GM18502 (cell line): Measurements from ENCODE around the gene FOXJ1.

Source experiments
- ATAC-seq: cut with Tn5 transposase; IDR thresholded peaks from one replicate; pipeline ENCODE4 v1.9.1; 2021; ENCODE audit warnings: mild to moderate bottlenecking; ENCODE audit not compliant: unreplicated experiment, poor library complexity

FOXJ1 gene

DNA sequence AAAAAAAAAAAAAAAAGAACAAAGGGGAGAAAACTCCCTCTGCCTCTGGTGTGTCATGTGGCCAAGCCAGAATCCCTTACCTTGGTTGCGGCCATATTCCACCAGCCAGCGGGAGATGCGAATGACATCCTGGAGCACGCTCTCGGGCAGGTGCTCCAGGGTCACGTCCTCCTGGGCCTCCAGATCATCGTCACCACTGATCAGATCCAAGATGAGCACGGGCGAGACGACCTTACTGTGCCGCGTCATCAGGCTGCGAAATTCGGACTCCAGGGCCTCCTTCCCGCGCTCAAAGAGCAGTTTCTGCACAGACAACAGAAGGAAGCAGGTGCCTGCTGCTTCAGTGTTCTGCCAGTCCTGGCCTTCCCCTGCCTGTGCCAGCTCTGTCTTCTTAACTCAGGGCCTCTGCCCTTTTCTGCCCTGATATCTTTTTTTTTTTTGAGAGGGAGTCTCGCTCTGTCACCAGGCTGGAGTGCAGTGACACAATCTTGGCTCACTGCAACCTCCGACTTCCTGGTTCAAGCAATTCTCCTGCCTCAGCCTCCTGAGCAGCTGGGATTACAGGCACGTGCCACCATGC, 43.2 kb downstream of the FOXJ1 start:
- no peak for ATAC-seq

DNA sequence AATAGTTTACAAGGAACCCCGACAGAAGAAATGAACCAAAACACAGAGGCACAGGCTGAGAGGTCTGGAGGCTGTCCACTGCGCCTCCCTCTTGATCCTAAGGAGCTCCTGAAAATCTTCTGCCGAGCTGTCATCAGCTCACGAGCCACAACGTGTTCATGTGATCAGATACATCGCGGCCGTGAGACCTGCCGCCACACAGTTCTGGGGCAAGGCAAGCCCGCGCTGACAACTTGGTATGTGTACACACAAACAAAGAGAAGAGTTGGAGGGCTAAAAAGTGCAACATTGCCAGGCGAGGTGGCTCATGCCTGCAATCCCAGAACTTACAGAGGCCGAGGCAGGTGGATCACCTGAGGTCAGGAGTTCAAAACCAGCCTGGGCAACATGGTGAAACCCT, 45.1 kb downstream of the FOXJ1 start:
- no peak for ATAC-seq

DNA sequence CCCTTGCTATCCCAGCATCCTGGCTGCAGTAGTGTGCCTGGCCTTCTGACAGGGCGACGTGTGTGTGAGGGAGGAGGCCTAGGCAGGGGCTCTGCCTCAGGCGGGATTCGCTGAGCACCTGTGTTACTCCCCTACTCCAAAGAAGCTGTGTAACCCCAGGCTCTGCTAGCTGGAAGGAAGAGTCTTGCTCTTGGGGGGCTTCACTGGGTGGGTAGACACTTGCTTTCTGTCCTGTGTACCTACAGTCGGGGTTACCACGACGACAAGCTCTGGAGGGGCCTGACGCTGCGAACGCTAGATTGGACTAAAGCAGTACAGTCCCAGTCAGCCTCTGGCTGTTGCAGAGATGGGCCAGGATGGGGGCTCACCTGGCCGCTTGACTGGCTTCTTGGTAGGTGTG, 47.0 kb downstream of the FOXJ1 start:
- ATAC-seq, result no peak

DNA sequence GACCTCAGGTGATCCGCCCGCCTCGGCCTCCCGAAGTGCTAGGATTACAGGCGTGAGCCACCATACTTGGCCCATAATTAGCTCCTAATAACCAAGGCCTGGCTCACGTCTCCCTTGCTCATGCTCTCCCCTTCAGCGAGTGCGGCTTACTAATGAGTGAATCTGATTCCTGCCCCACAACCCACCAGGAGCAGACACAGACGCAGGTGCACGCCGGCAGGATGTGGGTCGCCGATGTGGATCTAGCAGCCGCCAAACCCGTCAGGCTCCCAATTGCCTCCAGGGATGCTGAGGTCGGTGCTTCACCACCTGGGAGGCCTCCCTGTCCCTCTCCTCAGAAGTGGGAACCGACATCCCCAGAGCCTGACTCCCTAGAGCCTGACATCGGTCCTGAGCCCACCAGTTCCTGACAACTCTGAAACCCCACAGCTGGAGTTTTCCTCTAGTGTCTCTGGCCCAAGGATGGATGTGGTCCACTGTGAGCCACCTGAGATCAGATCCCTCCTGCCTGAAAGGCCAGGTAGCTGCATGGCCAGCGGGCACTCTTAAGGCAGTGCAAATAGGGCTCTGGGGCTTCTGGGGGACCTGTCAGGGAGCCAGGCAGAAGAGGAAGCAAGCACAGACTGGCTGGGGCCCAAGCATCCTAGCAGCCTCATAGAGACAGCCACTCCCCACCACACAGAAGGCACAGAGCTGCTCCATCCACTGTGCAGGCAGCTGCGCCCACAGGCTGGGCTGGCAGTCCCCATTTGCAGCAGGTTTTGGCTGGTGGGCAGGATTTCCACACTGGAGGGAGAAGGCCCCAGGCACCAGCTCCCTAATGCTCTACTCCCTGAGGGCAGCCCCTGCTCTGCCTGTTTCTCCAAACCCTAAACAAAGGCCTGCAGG, 48.3 kb downstream of the FOXJ1 start:
- no peak for ATAC-seq

DNA sequence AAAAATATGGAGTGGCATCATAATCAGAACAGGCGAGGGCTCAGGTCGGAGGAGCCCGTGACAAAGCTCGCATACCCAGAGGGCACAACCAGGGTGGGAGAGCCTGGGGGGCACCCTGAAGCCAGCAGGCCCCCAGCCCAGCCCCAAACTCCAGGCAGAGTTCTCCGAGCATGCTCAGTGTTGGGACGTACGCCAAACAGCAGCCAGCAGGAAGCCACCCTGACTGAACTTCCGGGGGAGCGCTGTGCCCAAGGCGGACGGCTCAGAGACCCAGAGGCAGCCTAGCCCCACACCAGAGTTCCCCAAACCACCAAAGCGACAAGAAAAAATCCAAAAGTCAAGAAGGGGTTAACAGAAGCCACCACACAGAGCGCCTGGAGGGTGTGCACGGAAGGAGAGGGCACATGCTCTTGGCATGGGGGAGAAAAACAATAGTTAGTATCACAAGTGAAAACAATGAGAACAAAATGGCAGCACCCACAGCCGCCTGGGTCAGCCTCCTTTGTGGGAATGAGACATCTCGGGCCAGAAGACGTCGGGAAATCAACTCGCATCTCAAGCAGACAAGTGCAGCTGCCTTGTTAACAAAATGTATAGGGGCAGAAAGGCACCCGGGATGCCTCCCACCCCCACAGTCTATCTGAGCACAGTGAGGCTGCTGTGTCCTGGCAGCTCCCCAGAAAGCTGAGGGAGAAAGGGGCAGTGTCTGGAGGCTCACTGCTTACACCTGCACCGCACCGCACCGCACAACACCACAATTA, 49.3 kb downstream of the FOXJ1 start:
- no peak for ATAC-seq

DNA sequence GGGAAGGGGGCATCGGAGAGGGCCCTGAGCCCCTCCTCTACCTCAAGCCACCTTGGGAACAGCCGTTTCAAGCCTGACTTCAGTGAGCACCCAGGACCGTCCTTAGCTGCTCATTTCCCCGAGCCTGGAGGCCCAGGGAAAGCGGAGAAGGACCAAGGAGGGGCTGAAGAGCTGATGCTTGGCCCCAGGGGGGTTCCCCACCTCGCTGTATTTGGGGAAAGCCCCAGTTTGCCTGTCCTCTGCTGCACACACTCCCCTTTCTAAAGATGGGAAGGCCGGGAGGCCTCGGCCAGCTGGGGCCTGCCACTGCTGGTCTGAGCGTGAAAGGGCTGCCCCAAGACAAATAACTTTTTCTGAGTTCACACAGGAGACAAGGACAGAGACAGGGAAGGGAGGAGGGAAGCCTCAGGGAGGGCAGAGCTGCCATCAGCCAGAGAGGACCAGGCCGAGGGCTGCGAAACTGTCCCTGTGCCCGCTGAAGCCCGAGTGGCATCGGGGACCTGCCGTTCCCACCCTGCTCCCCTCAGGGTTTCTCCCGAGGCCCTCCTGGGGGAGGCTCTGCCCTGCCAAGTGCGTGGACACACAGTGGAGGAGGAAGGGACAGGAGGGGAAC, 50.4 kb downstream of the FOXJ1 start:
- ATAC-seq, result no peak

DNA sequence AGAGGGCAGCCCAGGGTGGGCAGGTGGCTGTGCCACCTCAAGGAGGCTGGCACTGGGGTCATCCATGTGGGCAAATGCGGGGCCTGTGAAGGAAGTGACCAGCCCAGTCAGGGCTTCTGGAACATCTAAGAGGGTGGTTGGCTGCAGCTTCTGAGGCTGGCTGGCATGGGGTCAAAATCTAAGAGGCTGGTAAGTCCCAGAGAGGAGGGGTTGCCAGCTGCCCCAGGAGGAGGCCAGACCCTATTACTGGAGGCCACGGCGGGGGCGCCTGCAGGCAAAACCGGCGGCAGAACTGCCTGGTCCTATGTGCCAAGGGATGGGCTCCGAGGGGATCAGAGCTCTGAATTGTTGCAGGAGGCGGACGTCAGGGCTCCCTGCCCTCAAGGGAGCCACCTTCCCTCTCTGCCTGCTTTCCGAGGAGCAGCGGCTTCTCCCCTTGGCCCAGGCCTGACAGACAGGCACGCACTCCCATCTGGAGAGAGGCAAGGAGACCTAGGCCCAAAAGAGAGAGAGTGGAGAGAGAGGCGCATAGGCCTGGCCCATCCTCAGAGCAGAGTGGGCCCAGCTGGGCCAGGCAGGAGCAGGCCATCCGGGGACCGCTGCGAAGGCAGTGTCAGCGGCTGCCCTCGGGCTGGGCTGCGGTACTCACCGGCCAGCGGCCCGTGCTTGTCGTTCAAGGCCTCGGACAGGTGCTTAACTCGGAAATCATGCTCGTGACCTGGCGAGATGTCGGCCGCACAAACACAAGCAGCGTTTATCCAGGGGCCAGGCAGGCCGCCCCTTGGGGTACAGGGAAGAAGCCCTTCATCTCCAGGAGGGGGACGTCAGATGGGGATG, 51.1 kb downstream of the FOXJ1 start:
- no peak for ATAC-seq

DNA sequence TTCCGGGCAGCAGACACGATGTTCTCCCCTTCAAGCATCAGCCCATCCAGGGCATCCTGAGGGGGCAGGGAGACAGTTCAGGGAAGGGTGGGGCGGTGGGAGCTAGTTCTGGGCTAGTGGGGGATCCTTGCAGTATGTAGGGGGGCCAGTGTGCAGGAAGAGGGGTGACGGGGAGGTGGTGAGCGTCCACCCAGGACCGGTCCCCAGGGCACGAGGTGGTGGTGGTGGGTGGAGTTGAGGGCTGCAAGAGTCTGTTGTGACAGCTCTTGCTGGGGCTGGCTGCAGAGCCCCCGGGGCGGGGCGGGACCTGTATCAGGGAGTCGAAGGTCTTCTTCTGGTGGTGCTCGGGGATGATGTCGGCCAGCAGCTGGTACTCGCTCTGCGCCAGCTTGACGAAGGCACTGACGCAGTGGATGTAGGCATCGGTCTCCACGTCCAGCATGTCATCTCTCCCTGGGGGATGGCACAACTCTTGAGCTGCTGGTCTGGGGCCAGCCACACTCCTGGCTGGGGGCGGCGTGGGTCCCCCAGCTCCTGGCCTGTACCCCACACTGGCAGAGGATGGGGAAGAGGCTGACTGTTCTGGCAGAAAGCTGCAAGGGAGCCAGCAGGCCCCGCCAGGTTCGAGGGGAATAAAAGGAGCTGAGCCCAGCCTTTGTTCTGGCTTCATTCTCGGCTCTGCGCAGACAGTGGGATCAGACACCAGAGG, 52.0 kb downstream of the FOXJ1 start:
- ATAC-seq, result no peak

DNA sequence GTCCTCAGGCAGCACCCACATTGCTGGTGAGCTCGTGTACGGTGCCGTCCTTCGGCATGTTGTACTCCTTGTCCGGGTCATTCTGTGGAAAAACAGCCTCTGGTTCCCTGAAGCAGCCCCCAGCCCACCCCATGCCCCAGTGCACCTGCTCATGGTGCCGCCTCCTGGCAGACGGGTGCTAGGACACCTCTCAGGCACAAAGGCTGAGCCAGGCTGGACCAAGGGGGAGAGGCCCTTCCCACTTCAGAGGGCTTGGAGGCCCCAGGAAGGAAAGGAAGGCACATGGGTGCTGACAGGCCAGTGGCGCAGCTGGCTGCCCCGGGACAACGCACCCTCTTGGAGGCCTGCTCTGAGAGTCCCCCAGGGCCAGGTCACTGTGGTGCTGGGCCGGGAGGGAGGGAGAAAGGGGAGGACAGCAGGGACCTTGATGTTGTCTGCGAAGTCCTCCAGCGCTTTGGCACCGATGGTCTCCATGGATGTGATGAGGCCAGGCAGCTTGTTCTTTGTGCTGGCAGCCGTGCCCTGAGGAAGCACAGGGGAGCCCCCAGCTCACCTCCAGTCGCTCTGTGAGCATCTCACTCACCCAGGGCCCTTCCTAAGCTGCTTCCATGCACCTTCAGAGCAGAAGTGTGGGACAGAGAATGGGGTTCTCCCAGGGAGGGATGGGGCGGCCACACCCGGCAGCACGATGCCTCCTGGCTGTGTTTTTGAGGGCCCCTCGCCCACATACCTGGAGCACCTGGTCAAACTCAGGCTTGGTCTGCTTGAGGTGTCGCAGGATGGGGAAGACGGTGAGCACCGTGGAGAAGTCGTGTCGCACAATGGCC, 52.8 kb downstream of the FOXJ1 start:
- no peak for ATAC-seq

DNA sequence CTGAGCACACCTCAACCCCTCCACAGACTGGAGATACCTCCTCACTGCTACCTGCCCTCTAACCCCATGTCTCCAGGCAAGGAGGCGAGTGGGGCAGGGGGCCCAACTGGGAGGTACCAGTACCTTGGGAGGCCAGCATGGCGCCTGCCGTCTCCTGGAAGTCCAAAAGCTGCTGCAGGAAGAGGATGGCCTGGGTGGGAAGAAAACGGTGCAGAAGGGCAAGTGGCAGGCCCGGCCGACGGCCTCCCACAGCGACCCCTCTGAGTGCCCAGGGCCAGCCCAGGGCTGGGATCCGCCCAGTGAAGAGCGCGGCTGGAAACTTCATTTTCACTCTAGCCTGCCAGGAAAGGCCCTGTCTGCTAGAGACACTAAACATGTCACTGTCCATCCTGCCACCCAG, 53.5 kb downstream of the FOXJ1 start:
- no peak for ATAC-seq

DNA sequence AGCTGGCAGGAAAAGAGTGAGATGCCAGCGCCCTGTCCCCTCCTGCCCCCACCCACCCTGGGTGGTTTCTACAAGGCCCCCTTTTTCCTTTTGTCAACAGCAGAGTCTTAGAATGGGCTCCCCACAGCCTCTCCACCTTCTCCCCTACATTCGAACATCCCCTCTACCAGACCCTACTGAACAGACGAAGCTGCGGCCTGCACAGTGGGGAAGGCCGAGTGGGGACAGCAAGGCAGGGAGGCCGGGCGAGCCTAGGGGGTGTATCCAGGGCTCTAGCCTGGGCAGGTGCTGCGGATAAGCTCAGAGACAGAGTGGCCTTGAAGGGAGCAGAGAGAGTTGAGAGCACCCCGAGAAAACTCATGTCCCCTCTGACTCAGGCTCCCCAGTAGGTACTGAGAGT, 54.7 kb downstream of the FOXJ1 start:
- ATAC-seq, result no peak
